GM12892 (cell line): ENCODE results near the gene C1orf50.

Source experiments
- DNase-seq: peaks from one replicate; pipeline ENCODE4 v3.0.0; 2011; ENCODE audit not compliant: insufficient read length
- FAIRE-seq: peaks from 2 replicates; lab custom pipeline; 2011; peaks lifted over from hg19 to GRCh38; lab: Jason Lieb, UNC
- POLR2A ChIP-seq: IDR thresholded peaks from 2 replicates; pipeline ENCODE4 v1.6.1; 2011; ENCODE audit warnings: low read depth, low read length, control low read depth
- POLR2AphosphoS5 ChIP-seq: IDR thresholded peaks from 2 replicates; pipeline ENCODE4 v1.6.1; 2011; ENCODE audit warnings: low read depth, low read length, control low read depth
- TAF1 ChIP-seq: IDR thresholded peaks from 2 replicates; pipeline ENCODE4 v1.6.1; 2011; ENCODE audit warnings: low read depth, mild to moderate bottlenecking, control low read depth, low read length, borderline replicate concordance

C1orf50 gene

GRCh38 chr1:42740851-42741580 is 26.0 kb upstream of the C1orf50 start:
- no peak for DNase-seq
- FAIRE-seq = no peak
- TF ChIP-seq POLR2A (no peak), POLR2AphosphoS5 (no peak), TAF1 (no peak)

GRCh38 chr1:42741706-42742105 is 25.3 kb upstream of the C1orf50 start:
- TF ChIP-seq POLR2A (no peak), TAF1 (no peak), POLR2AphosphoS5 (no peak)
- DNase-seq (no peak), FAIRE-seq (no peak)

- no peak for DNase-seq
- no peak for FAIRE-seq
- no peak for TF ChIP-seq POLR2A
- TF ChIP-seq POLR2AphosphoS5 = no peak
- no peak for TF ChIP-seq TAF1
Observed at GRCh38 chr1:42742141-42742540, 24.9 kb upstream of the C1orf50 start.

DNA sequence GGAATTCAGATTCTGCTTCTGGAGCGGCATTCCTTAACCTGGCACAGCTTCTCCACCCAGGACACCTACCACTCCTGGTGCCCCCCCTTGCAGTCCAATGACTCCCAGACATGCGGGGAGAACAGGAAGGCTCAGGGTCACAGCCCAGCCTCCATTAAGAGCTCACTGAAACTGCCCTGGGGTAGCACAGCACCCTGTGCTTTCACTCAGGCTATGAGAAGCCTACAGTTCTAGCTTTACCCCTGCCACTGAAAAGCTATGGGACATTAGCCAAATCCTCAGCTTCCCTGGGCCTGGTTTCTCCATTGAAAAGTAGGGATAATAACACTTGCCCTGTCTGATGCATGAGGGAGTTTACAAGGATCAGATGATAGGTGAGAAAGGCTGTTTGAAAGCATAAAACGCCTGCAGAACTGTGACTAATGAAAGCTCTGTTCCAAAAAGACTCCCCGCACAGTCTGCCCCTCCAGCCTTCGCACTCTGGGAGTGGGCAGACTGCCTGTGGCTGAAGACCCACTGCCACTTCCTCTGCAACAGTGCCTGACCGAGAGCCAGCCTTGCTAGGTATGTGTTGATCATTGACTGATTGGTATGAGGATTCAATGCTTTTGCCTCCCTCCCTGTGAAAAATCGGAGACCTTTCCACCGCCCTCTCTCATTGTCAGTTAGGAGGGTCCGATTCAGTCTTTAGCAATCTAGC is 24.3 kb upstream of the C1orf50 start:
- DNase-seq (no peak), FAIRE-seq (no peak)
- TF ChIP-seq POLR2A (no peak), POLR2AphosphoS5 (no peak), TAF1 (no peak)

- DNase-seq (no peak), FAIRE-seq (no peak)
- TF ChIP-seq POLR2AphosphoS5 = no peak
Observed at GRCh38 chr1:42743317-42744147, 23.5 kb upstream of the C1orf50 start.

GRCh38 chr1:42744148-42744413 is 23.0 kb upstream of the C1orf50 start:
- DNase-seq (no peak), FAIRE-seq (no peak)
- TF ChIP-seq TAF1 (no peak), POLR2A (no peak), POLR2AphosphoS5 (no peak)

DNA sequence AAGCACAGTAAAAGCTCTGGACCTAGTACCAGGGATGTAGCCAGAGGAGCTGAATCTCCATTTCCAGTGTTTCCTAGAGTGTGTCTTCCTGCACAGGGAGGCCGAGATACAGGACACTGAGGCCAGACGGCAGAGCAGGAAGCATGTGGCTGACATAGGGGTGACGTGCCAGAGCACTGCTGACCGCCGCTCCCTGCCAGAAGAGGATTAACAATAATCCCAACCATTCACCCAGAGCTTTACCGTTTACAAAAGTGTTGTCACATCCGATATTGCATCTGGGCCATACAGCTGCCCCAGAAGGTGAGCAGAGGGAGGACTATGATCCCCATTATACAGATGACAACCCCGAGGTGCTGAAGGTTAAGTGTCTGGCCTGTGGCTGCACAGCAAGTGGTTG is 21.2 kb upstream of the C1orf50 start:
- TF ChIP-seq TAF1 (no peak), POLR2A (no peak), POLR2AphosphoS5 (no peak)
- DNase-seq (no peak), FAIRE-seq (no peak)

DNA sequence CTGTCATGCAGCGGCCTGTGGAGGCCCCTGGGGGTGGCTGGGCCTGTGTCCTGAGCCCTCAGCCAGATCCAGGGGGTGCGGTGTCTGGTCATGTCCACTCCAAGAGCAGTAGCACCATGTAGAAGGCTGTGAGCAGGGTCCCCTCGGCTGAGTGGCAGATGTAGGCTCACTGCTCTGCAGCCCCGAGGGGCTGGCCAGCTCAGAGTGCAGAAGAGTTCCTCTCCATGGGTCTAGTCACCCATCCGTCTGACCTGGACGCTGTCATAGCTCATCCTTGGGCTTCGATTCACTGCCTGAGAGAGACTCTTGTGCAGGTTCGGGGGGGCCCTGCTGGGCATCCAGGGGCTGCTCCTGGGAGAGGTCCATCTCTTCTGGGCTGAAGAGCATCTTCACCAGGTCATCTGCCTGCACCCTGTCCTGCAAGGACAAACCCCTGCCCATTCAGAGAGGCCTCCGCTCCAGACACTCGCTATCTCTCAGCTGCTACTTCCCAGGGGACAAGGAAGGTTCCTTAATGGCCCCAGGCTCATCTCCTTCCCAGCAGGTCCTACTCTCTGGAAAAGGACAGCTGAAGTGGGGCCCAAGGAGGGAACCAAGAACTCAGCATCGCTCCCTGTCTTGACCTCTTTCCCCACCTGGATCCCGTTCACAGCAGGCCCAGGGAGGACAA is 20.5 kb upstream of the C1orf50 start:
- no peak for DNase-seq
- FAIRE-seq = no peak
- TF ChIP-seq TAF1 (no peak), POLR2A (no peak), POLR2AphosphoS5 (no peak)

DNA sequence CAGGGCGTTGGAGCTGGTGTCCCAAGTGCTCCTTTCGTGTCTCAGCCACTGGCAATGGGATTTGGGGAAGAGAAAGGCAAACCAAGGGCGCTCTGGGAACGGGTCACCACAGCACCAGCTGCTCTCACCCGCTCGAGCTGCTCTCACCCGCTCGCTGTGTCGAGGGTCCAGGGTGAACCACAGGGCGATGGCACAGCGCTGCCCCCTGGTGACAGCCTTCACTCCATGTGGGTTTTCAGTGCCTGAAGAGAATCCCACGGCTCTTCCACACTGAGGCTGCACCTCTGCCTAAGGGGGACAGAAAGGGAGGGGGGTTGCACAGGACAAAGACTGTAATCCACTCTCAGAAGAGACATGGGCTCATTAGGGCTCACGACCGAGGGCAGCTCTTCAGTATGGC is 19.9 kb upstream of the C1orf50 start:
- TF ChIP-seq TAF1 (no peak), POLR2AphosphoS5 (no peak), POLR2A (no peak)
- FAIRE-seq = peak; percentile 40

DNA sequence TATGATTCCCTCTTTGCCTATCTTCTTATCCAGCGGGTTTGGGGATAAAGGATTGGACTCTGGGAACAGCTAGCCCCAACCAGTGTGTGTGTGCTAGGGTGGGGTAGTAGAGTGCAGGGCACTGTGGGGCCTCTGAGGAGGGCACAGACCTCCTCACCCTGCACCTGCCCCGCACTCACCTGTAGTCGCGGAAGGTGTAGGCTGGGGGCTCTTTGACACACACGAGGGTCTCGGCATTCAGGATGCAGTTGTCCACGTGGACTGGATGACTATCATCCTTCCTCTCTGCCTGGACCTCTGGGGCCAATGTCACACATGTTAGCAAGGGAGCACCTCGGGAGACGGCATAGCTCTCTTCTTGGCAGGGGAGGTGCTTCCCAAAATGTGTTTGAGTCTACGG is 19.0 kb upstream of the C1orf50 start:
- FAIRE-seq = no peak

More for the DNA sequence above, 19.9 kb upstream of the C1orf50 start:
- DNase-seq = no peak

More for the DNA sequence above, 19.0 kb upstream of the C1orf50 start:
- DNase-seq = no peak
- TF ChIP-seq TAF1 = no peak
- no peak for TF ChIP-seq POLR2A
- no peak for TF ChIP-seq POLR2AphosphoS5
